Measurements from ENCODE around the gene C20orf96. TPM values are rescaled to one million over a fixed set of nuclear protein-coding genes. Genes with fewer than 3 reads are reported as not detected.

C20orf96 gene
- polyA plus RNA-seq, 3 donors, result 0.28 to 9.3 (median 0.88) TPM

- no peaks in the 10 kb centered on the region for H4K20me1 ChIP-seq (ENCODE audit: insufficient read depth, low read length)
- H3K4me2 ChIP-seq (replicated peaks; ENCODE audit: extremely low read depth, low read length, poor library complexity, severe bottlenecking), result no peak overlapping the region
- H3K27me3 Mint-ChIP-seq (ENCODE audit: low read depth in 3 of 3), result peaks cover 0 to 3% (median 0%) of the 10 kb centered on the region in 3 donors
- H3K27ac Mint-ChIP-seq, result no peak overlapping the region
- no peak overlapping the region for H3K4me3 Mint-ChIP-seq
- H3K27ac ChIP-seq (ENCODE audit: low read depth in 1 of 2, low read length in 2 of 2), result no peak overlapping the region
- peaks cover 6% of the 10 kb centered on the region for H3K4me1 Mint-ChIP-seq
- DNase-seq, result no peak
- no peaks in the 10 kb centered on the region for H3K27me3 ChIP-seq (ENCODE audit: control insufficient read depth in 2 of 2, insufficient read depth in 2 of 2, low read length in 2 of 2)
- no peaks in the 10 kb centered on the region for H3K9me3 ChIP-seq (replicated peaks in 1 of 2; ENCODE audit: control insufficient read depth in 1 of 2, insufficient read depth in 1 of 2, low read length in 2 of 2)
- TF ChIP-seq CTCF (IDR thresholded peaks at IDR 0.05), result no peak
- H3K4me3 ChIP-seq (replicated peaks in 1 of 3; ENCODE audit: low read depth in 2 of 3, low read length in 3 of 3), result no peak overlapping the region
- H3K4me1 ChIP-seq (ENCODE audit: control insufficient read depth in 1 of 2, insufficient read depth in 2 of 2, low read length in 2 of 2), result peaks cover 8% of the 10 kb centered on the region in 2 donors
- H2AFZ ChIP-seq (ENCODE audit: insufficient read depth, low read depth, low read length, poor library complexity, severe bottlenecking), result no peak overlapping the region
- H3K36me3 ChIP-seq (replicated peaks in 1 of 2; ENCODE audit: control insufficient read depth in 1 of 2, insufficient read depth in 2 of 2, low read length in 2 of 2), result no peaks in the 10 kb centered on the region
- no peaks in the 10 kb centered on the region for H3K79me2 ChIP-seq (ENCODE audit: insufficient read depth, low read length)
- no peaks in the 10 kb centered on the region for H3K9me3 Mint-ChIP-seq
- WGBS (ENCODE audit: insufficient coverage), result 96% methylated on average over 2 of the region's 2 CpGs
- no peaks in the 10 kb centered on the region for H3K36me3 Mint-ChIP-seq
- intact Hi-C loops (cut with micrococcal nuclease), result no loop called here
- no peak overlapping the region for H3K9ac ChIP-seq (ENCODE audit: insufficient read depth, low read length, poor library complexity, severe bottlenecking)
Measured at GRCh38 chr20:316316-317068, 25.9 kb upstream of the C20orf96 start.

GRCh38 chr20:313948-314347 lies 23.4 kb upstream of the C20orf96 start:
- Histone ChIP-seq H4K20me1 (ENCODE audit: insufficient read depth, low read length) (no peaks in the 10 kb centered on the region), H3K79me2 (ENCODE audit: insufficient read depth, low read length) (no peaks in the 10 kb centered on the region), H2AFZ (ENCODE audit: insufficient read depth, low read depth, low read length, poor library complexity, severe bottlenecking) (no peak overlapping the region), H3K4me1 (ENCODE audit: control insufficient read depth in 1 of 2, insufficient read depth in 2 of 2, low read length in 2 of 2) (peaks cover 28% of the 10 kb centered on the region in 2 donors), H3K27me3 (ENCODE audit: control insufficient read depth in 2 of 2, insufficient read depth in 2 of 2, low read length in 2 of 2) (no peaks in the 10 kb centered on the region), H3K36me3 (replicated peaks in 1 of 2; ENCODE audit: control insufficient read depth in 1 of 2, insufficient read depth in 2 of 2, low read length in 2 of 2) (no peaks in the 10 kb centered on the region), H3K4me2 (replicated peaks; ENCODE audit: extremely low read depth, low read length, poor library complexity, severe bottlenecking) (no peak overlapping the region), H3K9me3 (replicated peaks in 1 of 2; ENCODE audit: control insufficient read depth in 1 of 2, insufficient read depth in 1 of 2, low read length in 2 of 2) (no peaks in the 10 kb centered on the region), H3K4me3 (replicated peaks in 1 of 3; ENCODE audit: low read depth in 2 of 3, low read length in 3 of 3) (no peak overlapping the region), H3K9ac (ENCODE audit: insufficient read depth, low read length, poor library complexity, severe bottlenecking) (no peak overlapping the region), H3K27ac (ENCODE audit: low read depth in 1 of 2, low read length in 2 of 2) (no peak overlapping the region)
- TF ChIP-seq CTCF (IDR thresholded peaks at IDR 0.05), result no peak
- H3K27me3 Mint-ChIP-seq (ENCODE audit: low read depth in 3 of 3), result peaks cover 0 to 3% (median 0%) of the 10 kb centered on the region in 3 donors
- H3K36me3 Mint-ChIP-seq, result no peaks in the 10 kb centered on the region
- peaks cover 23% of the 10 kb centered on the region for H3K4me1 Mint-ChIP-seq
- H3K9me3 Mint-ChIP-seq, result no peaks in the 10 kb centered on the region
- peak overlapping the region in 1 of 7 donors; percentile 40 for H3K27ac Mint-ChIP-seq
- peak in 1 of 3 donors; percentile 31 for DNase-seq
- no peak overlapping the region for H3K4me3 Mint-ChIP-seq
- intact Hi-C loops (cut with micrococcal nuclease), result no loop called here
